GM12891 (cell line): Measurements from ENCODE around the gene DDX10.

Source experiments
- POLR2A ChIP-seq: IDR thresholded peaks from 2 replicates; pipeline ENCODE4 v1.6.1; 2011; ENCODE audit warnings: low read depth, low read length, control low read depth
- TAF1 ChIP-seq: IDR thresholded peaks from 2 replicates; pipeline ENCODE4 v1.6.1; 2011; ENCODE audit warnings: low read depth, low read length, control low read depth

GRCh38 chr11:108654994-108655631 lies 9.8 kb upstream of the DDX10 start:
- no peak for TF ChIP-seq POLR2A
- no peak for TF ChIP-seq TAF1
